Measurements from ENCODE around the gene AUNIP. TPM values are rescaled to one million over a fixed set of nuclear protein-coding genes. Genes with fewer than 3 reads are reported as not detected.

AUNIP gene
- total RNA-seq, 4 donors from 2014 or later = 0.68 TPM; not detected in 3

GRCh38 chr1:25803368-25803767, 55.9 kb downstream of the AUNIP start:
- intact Hi-C loops (cut with DNase I; ENCODE audit: low total_unique reads) = loop anchor here (10.0 kb wide), 1 partner anchor 569 kb away; the partner anchor contains the start of gene SYF2

GRCh38 chr1:25802915-25803314, 56.3 kb downstream of the AUNIP start:
- WGBS, 2 donors = 53 to 58% methylated on average over 6 of the region's 6 CpGs
- H3K4me3 ChIP-seq (ENCODE audit: low read depth, poor library complexity, severe bottlenecking) = no peak overlapping the region
- TF ChIP-seq POLR2A (IDR thresholded peaks at IDR 0.05) (no peak), CTCF (IDR thresholded peaks at IDR 0.05) (no peak)
- intact Hi-C loops (cut with DNase I; ENCODE audit: low total_unique reads) = loop anchor here (10.0 kb wide), 1 partner anchor 568 kb away; the partner anchor contains the start of gene SYF2
- DNase-seq (ENCODE audit: low spot score in 2 of 2) = no peak

More at GRCh38 chr1:25803368-25803767, 55.9 kb downstream of the AUNIP start:
- TF ChIP-seq CTCF (IDR thresholded peaks at IDR 0.05) = no peak
- TF ChIP-seq POLR2A (IDR thresholded peaks at IDR 0.05) = no peak
- WGBS, 2 donors = 86 to 93% methylated on average over 1 of the region's 1 CpG
- H3K4me3 ChIP-seq (ENCODE audit: low read depth, poor library complexity, severe bottlenecking) = no peak overlapping the region
- no peak for DNase-seq (ENCODE audit: low spot score in 2 of 2)

- H3K4me3 ChIP-seq (ENCODE audit: low read depth, poor library complexity, severe bottlenecking) = peak overlapping the region; percentile 69
- TF ChIP-seq CTCF (IDR thresholded peaks at IDR 0.05) = no peak
- TF ChIP-seq POLR2A (IDR thresholded peaks at IDR 0.05) = no peak
- intact Hi-C loops (cut with DNase I; ENCODE audit: low total_unique reads) = loop anchor here (10.0 kb wide), 1 partner anchor 566 kb away; the partner anchor contains the start of gene SYF2
- 43 to 44% methylated on average over 13 to 15 of the region's 15 CpGs for WGBS, 2 donors
- DNase-seq (ENCODE audit: low spot score in 2 of 2) = no peak
Observed at GRCh38 chr1:25800703-25801377, 58.4 kb downstream of the AUNIP start.

- DNase-seq (ENCODE audit: low spot score in 2 of 2) = peak in 1 of 2 donors; percentile 93
- intact Hi-C loops (cut with DNase I; ENCODE audit: low total_unique reads) = loop anchor here (5.0 to 10.0 kb wide), 3 partner anchors 55 to 565 kb away; partner anchors contain the start of genes MAN1C1 and SYF2
- TF ChIP-seq POLR2A (IDR thresholded peaks at IDR 0.05) (no peak), CTCF (IDR thresholded peaks at IDR 0.05) (no peak)
- WGBS, 2 donors = 1 to 2% methylated on average over 30 to 44 of the region's 91 CpGs
- peak within 1 kb of the TSS; percentile 69 for H3K4me3 ChIP-seq (ENCODE audit: low read depth, poor library complexity, severe bottlenecking)
Observed at GRCh38 chr1:25799935-25800702, 59.1 kb downstream of the AUNIP start, which contains the start of gene SELENON. Gene SELENON, plus strand, starts transcription at chr1:25800193. Its CDS starts 38 bp downstream, at chr1:25800231.

- TF ChIP-seq CTCF (IDR thresholded peaks at IDR 0.05) (no peak), POLR2A (IDR thresholded peaks at IDR 0.05) (no peak)
- no peak overlapping the region for H3K4me3 ChIP-seq (ENCODE audit: low read depth, poor library complexity, severe bottlenecking)
- DNase-seq (ENCODE audit: low spot score in 2 of 2) = no peak
- WGBS, 2 donors = 23 to 28% methylated on average over 12 of the region's 12 CpGs
- intact Hi-C loops (cut with DNase I; ENCODE audit: low total_unique reads) = loop anchor here (5.0 to 10.0 kb wide), 2 partner anchors 55 to 182 kb away; partner anchors contain the start of gene MAN1C1
Observed at GRCh38 chr1:25799352-25799934, 59.8 kb downstream of the AUNIP start.

Data from lower leg skin (tissue), 4 donors.